GM18867 (cell line): ENCODE results near the gene PPP1R12B.
"Not testable (repeated sequence)": the region's sequence is repeated elsewhere in the genome, so short reads cannot be mapped to it uniquely, and the experiment has no call there.

Experiments used
- ATAC-seq: cut with Tn5 transposase; IDR thresholded peaks from one replicate; pipeline ENCODE4 v1.9.1; 2021; ENCODE audit warnings: mild to moderate bottlenecking, moderate library complexity; ENCODE audit not compliant: unreplicated experiment

Gene PPP1R12B

DNA sequence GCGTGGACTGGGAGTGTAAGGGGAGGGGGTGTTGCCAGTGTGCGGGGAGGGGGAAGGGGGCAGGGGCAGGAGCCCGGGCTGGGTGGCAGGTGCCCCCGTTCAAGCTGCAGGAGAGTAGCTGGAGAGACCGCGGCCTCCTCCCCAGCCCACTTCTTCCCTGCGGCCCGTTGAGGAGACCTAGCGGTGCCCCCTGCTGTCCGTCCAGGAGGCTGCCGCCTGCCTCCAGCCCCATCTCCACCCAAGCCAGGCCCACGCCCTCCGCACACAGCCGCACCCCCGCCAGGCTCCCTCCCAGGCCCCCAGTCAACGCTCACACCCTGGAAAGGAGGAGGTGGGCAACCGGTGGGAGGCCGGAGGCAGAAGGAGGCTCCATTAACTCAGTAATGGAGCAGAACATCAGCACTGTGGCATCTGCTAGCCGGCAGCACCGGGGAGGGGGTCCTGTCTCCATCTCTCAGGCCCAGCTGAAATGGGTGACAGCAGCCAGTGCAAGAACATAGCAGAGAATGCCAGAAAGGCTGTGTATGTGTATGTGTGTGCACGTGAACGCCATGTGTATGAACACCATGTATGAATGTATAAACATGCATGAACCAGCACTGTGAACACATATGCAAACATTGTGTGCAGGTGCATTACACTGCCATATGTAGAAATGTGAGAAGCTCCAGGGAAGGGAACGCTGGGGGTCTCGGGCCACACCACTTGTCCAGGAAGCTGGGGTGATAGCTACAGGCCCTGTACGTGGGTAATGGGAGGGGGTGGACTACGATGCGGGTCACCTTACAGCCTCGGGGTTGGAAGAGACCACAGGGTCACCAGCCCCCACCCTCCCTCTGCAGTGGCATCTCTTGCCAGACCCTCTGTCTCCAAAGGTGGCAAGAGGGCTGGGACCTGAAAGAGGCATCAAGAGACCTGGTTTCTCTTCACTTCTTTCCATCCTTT lies 277.2 kb downstream of the PPP1R12B start:
- peak; percentile 43 for ATAC-seq

GRCh38 chr1:202627036-202627435 lies 278.5 kb downstream of the PPP1R12B start:
- not testable (repeated sequence) for ATAC-seq

DNA sequence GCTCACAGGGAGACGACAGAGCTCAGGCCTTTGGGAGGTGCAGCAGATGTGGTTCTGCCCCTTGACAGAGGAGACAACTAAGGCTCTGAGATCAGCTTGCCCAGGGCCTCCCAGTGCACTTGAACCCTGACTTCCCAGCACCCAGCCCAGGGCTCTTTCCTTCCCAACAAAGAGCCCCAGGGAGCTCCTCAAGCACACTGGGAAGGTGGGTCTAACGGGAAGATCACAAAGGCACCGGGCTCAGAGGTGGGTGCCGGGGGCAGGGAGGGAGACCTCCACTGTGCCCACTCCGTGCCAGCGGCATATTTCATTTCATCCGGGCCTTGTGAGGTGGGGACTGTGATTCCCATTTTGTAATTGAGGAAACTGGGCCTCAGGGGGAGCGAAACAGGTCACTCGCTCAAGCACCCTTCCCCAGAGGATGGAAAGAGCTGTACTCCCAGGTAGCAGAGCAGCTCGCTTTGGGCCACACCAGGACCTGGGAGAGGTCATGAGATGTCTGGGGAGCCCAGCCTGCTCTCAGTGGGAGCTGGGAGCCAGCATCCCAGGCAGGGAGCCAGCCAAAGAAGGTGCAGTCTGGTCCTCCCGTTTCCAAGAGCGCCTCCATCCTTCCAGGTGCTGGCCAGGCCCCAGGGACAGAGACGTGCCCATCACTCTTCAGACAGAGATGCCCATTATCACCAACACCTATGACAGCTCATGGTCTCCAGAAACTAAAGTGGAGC lies 279.5 kb downstream of the PPP1R12B start:
- ATAC-seq: no peak

GRCh38 chr1:202628646-202629215 lies 280.2 kb downstream of the PPP1R12B start:
- no peak for ATAC-seq

DNA sequence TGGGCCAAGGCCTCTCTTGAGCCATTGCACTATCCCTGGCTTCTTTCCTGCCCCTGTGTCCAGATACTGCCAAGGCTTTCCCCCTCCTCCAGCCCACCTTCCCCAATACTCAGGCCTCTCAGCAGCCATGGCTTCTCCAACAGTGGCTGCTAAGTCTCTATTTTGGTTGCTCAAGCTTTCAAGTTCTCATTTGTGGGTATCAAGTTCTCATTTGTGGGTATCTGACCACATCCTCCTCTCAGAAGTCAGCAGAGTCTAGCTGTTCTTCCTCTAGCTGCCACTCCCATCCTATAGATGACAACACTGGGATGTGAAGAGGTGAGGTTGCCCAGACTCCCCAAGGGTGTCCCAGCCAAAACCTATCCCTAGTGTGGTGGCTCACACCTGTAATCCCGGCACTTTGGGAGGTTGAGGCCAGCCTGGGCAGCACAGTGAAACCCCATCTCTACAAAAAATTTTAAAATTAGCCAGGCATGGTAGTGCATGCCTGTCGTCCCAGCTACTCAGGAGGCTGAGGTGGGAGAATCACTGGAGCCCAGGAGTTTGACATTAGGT lies 280.8 kb downstream of the PPP1R12B start:
- ATAC-seq: peak; percentile 89

DNA sequence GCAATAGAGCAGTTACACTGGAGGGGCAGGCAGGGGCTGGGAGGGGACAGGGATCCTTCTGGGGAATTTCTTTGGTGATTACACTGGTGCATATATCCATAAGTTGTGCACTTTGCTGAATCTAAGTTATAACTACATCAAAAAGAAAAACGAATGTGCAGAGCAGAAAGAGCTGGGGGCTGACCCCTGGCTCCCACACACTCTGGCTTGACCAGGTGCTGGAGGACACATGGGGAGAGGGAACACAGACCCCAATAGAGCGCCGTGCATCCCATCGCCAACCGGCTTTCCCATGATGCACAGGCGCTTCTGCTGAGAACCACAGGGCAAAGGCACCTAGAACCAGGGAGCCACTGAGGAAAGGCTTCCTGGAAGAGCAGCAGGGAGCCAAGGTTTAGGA lies 281.6 kb downstream of the PPP1R12B start:
- not testable (repeated sequence) for ATAC-seq

- no peak for ATAC-seq
Observed at GRCh38 chr1:202630541-202630940, 282.0 kb downstream of the PPP1R12B start.

GRCh38 chr1:202631076-202631923 lies 282.8 kb downstream of the PPP1R12B start:
- ATAC-seq: no peak

- no peak for ATAC-seq
Observed at GRCh38 chr1:202632241-202632640, 283.7 kb downstream of the PPP1R12B start.

GRCh38 chr1:202636171-202636570 lies 287.7 kb downstream of the PPP1R12B start:
- not testable (repeated sequence) for ATAC-seq

- not testable (repeated sequence) for ATAC-seq
Observed at GRCh38 chr1:202637321-202638018, 289.0 kb downstream of the PPP1R12B start.

- ATAC-seq: no peak
Observed at GRCh38 chr1:202638019-202638700, 289.7 kb downstream of the PPP1R12B start.

- not testable (repeated sequence) for ATAC-seq
Observed at GRCh38 chr1:202638701-202639305, 290.3 kb downstream of the PPP1R12B start.

DNA sequence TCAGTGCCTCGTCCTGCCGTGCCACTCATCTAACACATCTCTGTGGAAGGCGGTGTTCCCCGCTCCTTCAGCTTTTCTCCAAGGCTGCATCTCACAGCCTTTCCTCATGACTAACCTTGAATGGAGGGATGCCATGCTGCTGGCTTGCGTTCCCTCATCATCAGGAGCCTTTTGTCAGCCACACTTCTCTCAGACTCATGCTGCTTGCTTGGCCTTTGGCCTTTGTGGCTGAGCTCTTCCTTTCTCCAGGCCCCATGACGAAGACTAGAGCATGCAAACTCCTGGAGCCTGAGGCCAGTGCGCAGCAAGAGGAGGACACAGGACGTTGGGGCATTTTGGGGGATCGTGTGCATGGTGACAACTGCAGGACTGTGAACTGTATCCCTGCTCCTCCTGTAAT lies 291.0 kb downstream of the PPP1R12B start:
- ATAC-seq: no peak

DNA sequence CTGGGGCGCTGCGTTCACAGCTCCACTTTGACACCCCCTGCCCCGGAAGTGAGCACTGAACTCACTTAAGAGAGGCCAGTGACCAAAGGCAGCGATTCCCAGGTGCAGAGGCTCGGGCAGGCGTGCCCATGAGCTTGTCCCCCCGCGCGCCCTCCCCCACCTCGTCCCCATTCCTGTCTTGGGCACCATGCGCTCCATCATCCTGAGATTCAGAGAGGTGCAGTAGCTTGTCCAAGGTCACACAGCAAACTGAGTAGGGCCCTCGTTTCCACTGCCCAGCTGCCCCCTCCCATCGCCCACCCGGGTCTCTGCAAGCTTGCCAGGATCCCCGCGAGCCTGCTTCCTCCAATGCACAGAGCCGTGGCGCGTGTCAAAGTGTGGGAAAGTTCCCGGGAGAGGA lies 293.7 kb downstream of the PPP1R12B start:
- ATAC-seq: no peak
